MCF 10A (cell line): ENCODE results near the gene AGXT. TPM values are rescaled to one million over a fixed set of nuclear protein-coding genes. Genes with fewer than 3 reads are reported as not detected.

ENCODE experiments used
- BruUV-seq: library from RNA; stranded (reverse); fragments of 400-500 nt; replicated peaks from 2 replicates; lab custom pipeline; 2021; lab: Mats Ljungman, UMichigan
- CTCF ChIA-PET: fragments of 300-600 bp; sonication (Branson Sonifier 250); formaldehyde crosslinking; extraction: SDS; loops from one replicate; lab custom pipeline; 2021; ENCODE audit warnings: antibody characterized with exemption, inconsistent platforms; lab: Yijun Ruan, JAX
- POLR2A ChIA-PET: fragments of 300-600, 350-650 bp; sonication (Branson Sonifier 250); formaldehyde crosslinking; extraction: SDS; loops from one replicate; lab custom pipeline; 2020; ENCODE audit warnings: antibody characterized with exemption, inconsistent platforms; lab: Yijun Ruan, JAX
- DNase-seq: peaks from one replicate; pipeline ENCODE4 v3.0.0-alpha.2; 2018; ENCODE audit not compliant: unreplicated experiment
- H3K27ac Mint-ChIP-seq: one replicate; pipeline ENCODE4 v1.8.0; 2022; ENCODE audit warnings: mild to moderate bottlenecking, low read depth, mixed read lengths; ENCODE audit not compliant: unreplicated experiment
- H3K27me3 Mint-ChIP-seq: one replicate; pipeline ENCODE4 v1.8.0; 2022; ENCODE audit warnings: mixed read lengths; ENCODE audit not compliant: insufficient read depth, unreplicated experiment
- H3K36me3 Mint-ChIP-seq: one replicate; pipeline ENCODE4 v1.8.0; 2022; ENCODE audit warnings: mild to moderate bottlenecking, moderate library complexity, mixed read lengths; ENCODE audit not compliant: insufficient read depth, unreplicated experiment
- H3K4me1 Mint-ChIP-seq: one replicate; pipeline ENCODE4 v1.8.0; 2022; ENCODE audit warnings: mixed read lengths; ENCODE audit not compliant: insufficient read depth, unreplicated experiment
- H3K4me3 Mint-ChIP-seq: one replicate; pipeline ENCODE4 v1.8.0; 2022; ENCODE audit warnings: mild to moderate bottlenecking, moderate library complexity, mixed read lengths; ENCODE audit not compliant: unreplicated experiment
- H3K9me3 Mint-ChIP-seq: one replicate; pipeline ENCODE4 v1.8.0; 2022; ENCODE audit warnings: mixed read lengths; ENCODE audit not compliant: unreplicated experiment
- CTCF ChIP-seq: fragments of 200-600 bp; IDR thresholded peaks from one replicate; pipeline ENCODE4 v1.8.0; 2022; ENCODE audit warnings: antibody characterized with exemption, mild to moderate bottlenecking; ENCODE audit not compliant: unreplicated experiment
- intact Hi-C: fragments of 100-400 bp; cut with micrococcal nuclease; formaldehyde crosslinking; loops from 2 replicates; pipeline ENCODE4 v1.14.1; 2022
- total RNA-seq: library from RNA; stranded (reverse); gene quantifications from 2 replicates; pipeline ENCODE4 v1.2.3, GENCODE V29; 2022

Gene AGXT
- total RNA-seq, 1 experiment from 2014 or later, result not detected

- CTCF ChIA-PET, result no interaction called here
- intact Hi-C loops, result no loop called here
- POLR2A ChIA-PET, result interaction anchor here (0.6 kb wide), 1 partner anchor 313 kb away, joined by 3 read pairs; no protein-coding TSS in a partner anchor
- H3K4me3 Mint-ChIP-seq, result no peak overlapping the region
- DNase-seq, result no peak
- H3K9me3 Mint-ChIP-seq, result no peaks in the 10 kb centered on the region
- H3K27ac Mint-ChIP-seq, result no peak overlapping the region
- no peak for TF ChIP-seq CTCF
- H3K36me3 Mint-ChIP-seq, result no peaks in the 10 kb centered on the region
- peaks cover 13% of the 10 kb centered on the region for H3K4me1 Mint-ChIP-seq
- no peaks in the 10 kb centered on the region for H3K27me3 Mint-ChIP-seq
- BruUV-seq, result no TSS peak
Measured at GRCh38 chr2:240894006-240894405, 25.4 kb downstream of the AGXT start.

- H3K27me3 Mint-ChIP-seq, result no peaks in the 10 kb centered on the region
- no peak overlapping the region for H3K27ac Mint-ChIP-seq
Measured at GRCh38 chr2:240894836-240895558, 26.4 kb downstream of the AGXT start.

GRCh38 chr2:240895656-240896388 lies 27.2 kb downstream of the AGXT start, which contains the start of gene MAB21L4:
Gene MAB21L4, minus strand, starts transcription at chr2:240896156. Its CDS starts 159 bp downstream, at chr2:240895997.
- CTCF ChIA-PET, result no interaction called here
- no peak for TF ChIP-seq CTCF
- DNase-seq, result no peak
- Mint-ChIP-seq H3K27ac (no peak within 1 kb of the TSS), H3K4me1 (peaks cover 13% of the 10 kb centered on the region), H3K27me3 (no peaks in the 10 kb centered on the region), H3K4me3 (no peak within 1 kb of the TSS), H3K36me3 (peaks cover 6% of the 10 kb centered on the region), H3K9me3 (no peaks in the 10 kb centered on the region)
- intact Hi-C loops, result no loop called here
- POLR2A ChIA-PET, result no interaction called here
- BruUV-seq, result no TSS peak

More at GRCh38 chr2:240894836-240895558, 26.4 kb downstream of the AGXT start:
- TF ChIP-seq CTCF, result no peak
- ChIA-PET POLR2A (no interaction called here), CTCF (no interaction called here)
- Mint-ChIP-seq H3K36me3 (peaks cover 5% of the 10 kb centered on the region), H3K9me3 (no peaks in the 10 kb centered on the region), H3K4me3 (no peak overlapping the region), H3K4me1 (peaks cover 13% of the 10 kb centered on the region)
- BruUV-seq, result no TSS peak
- no peak for DNase-seq
- intact Hi-C loops, result no loop called here

GRCh38 chr2:240896394-240896793 lies 27.8 kb downstream of the AGXT start:
- Mint-ChIP-seq H3K9me3 (no peaks in the 10 kb centered on the region), H3K4me1 (peaks cover 13% of the 10 kb centered on the region), H3K27ac (no peak overlapping the region), H3K4me3 (no peak overlapping the region), H3K36me3 (peaks cover 6% of the 10 kb centered on the region), H3K27me3 (no peaks in the 10 kb centered on the region)
- ChIA-PET CTCF (interaction anchor here (1.4 kb wide), 1 partner anchor 17 kb away, joined by 4 read pairs; no protein-coding TSS in a partner anchor), POLR2A (interaction anchor here (0.7 kb wide), 1 partner anchor 38 kb away, joined by 3 read pairs; no protein-coding TSS in a partner anchor)
- no peak for DNase-seq
- TF ChIP-seq CTCF, result no peak
- intact Hi-C loops, result no loop called here
- BruUV-seq, result no TSS peak
